SH-SY5Y (cell line): ENCODE results near the gene HM13.

Experiments used
- GATA2 ChIP-seq: IDR thresholded peaks from 2 replicates; pipeline ENCODE4 v1.6.1; 2011; ENCODE audit warnings: mild to moderate bottlenecking, low read depth, low read length
- GATA3 ChIP-seq: IDR thresholded peaks from 2 replicates; pipeline ENCODE4 v1.6.1; 2011; ENCODE audit warnings: low read depth, mild to moderate bottlenecking, low read length, moderate library complexity

GRCh38 chr20:31562241-31562640 lies 48.0 kb downstream of the HM13 start:
- TF ChIP-seq GATA2 (no peak), GATA3 (no peak)
